ENCODE measurements around the gene CHD5.
A peak's percentile ranks its signal among the peaks of the same experiment; 100 is the strongest.
"Not testable (repeated sequence)": the region's sequence is repeated elsewhere in the genome, so short reads cannot be mapped to it uniquely, and the experiment has no call there.

Gene CHD5

DNA sequence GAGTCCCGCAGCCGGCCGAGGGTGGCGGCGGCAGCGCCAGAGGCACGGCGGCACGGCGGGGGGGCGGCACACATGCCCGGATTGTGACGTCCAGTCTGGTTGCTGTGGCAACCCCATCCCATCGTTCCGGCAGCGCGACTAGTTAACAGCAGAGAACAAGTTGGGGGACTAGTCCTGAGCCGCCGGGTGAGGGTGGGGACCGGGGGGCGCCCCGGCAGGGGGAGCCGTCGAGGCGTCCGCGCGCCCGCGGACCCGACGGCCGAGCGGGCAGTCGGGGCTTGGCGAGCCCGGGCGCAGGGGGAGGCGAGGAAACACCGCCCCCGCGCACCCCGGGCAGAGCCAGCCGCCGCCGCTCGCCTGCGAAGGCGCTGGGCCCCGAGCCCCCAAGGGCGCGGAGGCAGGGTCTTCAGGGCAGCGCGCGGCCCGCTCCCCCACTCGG lies at the start of gene CHD5:
CHD5 (minus strand) TSS at position 54 of the 439 bp plus-strand sequence. CDS start 298 bp downstream, outside the sequence.
- DNase-seq = no peak

- no peak for DNase-seq
These were observed 45.5 kb upstream of the CHD5 start for GRCh38 chr1:6225651-6226050.

DNA sequence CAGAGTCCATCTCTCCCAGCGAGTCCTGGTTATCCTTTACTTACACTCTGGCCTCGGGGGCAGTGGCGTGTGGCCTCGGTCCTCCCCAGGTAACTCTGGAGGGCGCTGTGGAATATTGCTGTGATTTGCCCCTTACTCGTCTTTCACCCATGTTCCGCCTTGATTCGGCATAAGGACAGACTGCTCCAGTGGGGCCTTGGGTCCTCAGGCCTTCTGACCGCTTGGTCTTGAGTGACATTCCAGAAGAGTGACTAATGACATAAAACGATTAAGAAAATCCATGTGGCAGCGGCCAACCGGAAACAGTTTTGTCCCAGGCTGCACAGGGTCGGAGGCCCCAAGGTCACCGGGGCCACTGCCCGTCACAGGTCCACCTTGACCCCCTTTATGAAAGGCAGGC lies 44.6 kb upstream of the CHD5 start:
- no peak for DNase-seq

DNA sequence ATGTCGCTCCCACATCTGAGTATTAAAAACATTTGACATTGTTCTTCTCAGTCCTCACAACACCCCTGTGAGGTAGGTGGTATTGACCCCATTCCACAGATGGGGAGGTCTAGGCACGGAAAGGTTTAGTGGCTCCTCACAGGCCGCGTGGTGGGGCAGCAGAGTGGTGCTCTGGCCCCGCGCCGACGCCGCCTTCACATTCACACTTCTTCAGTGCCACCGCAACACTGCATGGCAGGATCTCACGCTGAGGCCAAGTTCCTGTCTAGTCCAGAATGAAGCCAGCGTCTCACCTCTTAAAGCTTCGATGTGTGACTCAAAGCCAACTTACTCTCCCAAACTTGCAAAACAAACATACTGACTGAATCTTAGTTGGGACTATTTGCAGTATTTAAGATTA lies 43.5 kb upstream of the CHD5 start:
- no peak for DNase-seq

DNA sequence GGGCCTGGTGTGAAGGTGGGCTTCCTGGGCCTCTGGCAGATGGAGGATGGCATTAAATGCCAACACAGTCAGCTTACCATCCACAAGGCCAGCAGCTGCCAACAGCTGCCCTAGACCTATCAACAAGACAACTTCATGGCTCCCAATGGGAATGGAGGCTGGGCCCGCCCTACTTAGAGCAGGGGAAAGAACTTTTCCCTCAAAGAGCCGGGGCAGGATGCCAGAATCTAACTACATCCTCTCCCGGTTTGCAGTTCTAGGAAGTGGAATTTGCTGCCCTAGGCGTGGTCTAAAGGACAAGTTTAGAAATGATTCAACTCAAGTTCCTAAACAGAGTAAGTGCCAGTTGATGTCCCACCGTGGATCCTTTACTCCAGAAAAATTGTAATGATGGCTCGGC lies 42.5 kb upstream of the CHD5 start:
- no peak for DNase-seq

- no peak for DNase-seq
These were observed 41.2 kb upstream of the CHD5 start for GRCh38 chr1:6221210-6221784.

DNA sequence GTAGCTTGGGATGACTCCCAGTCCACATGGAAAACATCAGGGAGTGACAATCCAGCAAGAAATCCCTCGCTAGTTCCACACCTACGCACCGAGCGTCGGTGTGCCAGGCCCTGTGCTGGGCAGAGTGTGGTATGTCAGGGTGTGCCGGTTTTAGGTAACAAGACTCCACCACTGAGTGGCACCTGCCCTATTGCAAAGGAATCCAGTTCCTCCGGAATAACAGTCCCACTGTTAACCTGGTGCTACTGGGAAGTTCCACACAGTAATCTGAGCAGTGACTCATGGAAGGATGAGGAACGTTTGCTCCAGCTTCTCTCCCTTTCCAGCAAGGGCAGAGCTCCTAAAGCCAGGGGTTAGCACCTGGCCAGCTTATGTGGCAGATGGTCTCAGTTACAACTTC lies 40.1 kb upstream of the CHD5 start:
- DNase-seq = no peak

- not testable (repeated sequence) for DNase-seq
These were observed 39.5 kb upstream of the CHD5 start for GRCh38 chr1:6219641-6220040.

- no peak for DNase-seq
These were observed 38.4 kb upstream of the CHD5 start for GRCh38 chr1:6218375-6219164.

DNA sequence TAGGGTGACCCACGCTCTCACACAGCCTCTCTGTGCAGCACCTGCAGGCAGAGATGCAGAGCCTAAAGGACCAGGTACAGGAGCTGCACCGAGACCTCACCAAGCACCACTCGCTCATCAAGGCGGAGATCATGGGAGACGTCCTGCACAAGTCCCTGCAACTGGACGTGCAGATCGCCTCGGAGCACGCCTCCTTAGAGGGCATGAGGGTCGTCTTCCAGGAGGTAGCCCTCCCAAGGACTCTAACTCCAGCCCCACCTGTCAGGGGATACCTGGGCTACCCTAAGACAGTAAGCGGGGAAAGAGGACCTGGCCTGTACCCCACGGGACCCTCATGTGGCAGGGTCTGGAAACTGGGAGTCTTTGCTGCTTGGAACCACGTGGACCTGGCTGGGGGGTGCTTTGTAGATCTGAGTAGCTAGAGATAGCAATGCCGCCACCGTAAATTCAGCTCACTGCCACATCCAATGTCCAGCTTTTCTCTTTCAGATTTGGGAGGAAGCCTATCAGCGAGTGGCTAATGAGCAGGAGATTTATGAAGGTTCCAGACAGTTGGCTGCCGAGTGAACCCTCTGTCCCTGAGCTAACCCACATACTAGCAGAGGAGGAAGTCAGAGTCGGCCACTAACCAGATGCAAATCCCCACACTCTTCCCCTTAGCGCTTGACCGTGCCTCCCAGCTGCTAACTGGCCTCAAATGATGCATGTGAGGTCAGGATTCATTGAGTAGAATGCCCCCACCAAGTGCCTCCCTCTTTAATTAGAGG lies 32.3 kb upstream of the CHD5 start:
- no peak for DNase-seq

GRCh38 chr1:6211731-6212130 lies 31.6 kb upstream of the CHD5 start:
- DNase-seq = no peak

GRCh38 chr1:6210591-6211355 lies 30.7 kb upstream of the CHD5 start:
- DNase-seq = no peak

- no peak for DNase-seq
These were observed 29.8 kb upstream of the CHD5 start for GRCh38 chr1:6209661-6210580.

DNA sequence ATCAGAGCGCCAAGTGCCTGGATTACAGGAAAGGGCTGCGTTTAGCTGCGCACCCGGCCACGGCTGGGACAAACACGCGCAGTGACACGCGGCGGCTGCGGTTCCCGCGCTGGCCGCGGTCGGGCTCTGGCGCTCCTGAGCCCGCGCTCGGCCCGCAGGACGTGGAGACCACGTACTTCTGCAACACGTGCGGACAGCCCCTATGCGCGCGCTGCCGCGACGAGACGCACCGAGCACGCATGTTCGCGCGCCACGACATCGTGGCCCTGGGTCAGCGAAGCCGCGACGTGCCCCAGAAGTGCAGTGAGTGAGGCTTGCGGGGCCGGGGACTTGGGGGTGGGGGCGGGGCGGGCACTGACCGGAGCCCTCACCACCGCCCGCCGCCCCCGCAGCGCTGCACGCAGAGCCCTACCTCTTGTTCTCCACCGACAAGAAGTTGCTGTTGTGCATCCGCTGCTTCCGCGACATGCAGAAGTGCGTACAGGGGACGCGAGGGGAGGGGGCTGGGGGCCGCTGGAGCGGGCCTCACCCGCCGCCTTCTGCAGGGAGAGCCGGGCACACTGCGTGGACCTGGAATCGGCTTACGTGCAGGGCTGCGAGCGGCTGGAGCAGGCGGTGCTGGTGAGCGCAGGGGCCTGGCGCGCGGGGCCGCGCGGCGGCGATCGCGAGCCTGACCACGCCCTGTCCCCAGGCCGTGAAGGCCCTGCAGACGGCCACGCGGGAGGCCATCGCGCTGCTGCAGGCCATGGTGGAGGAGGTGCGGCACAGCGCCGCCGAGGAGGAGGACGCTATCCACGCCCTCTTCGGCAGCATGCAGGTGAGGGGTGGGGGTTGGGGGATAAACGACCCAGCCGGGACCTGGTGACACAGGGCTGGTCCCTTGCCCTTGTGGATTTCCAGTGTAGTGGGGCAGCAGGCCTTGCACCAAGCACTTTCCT lies 28.9 kb upstream of the CHD5 start:
- DNase-seq = peak; percentile 82

- DNase-seq = no peak
These were observed 27.8 kb upstream of the CHD5 start for GRCh38 chr1:6207921-6208320.

- DNase-seq = no peak
These were observed 27.2 kb upstream of the CHD5 start for GRCh38 chr1:6207075-6207885.

DNA sequence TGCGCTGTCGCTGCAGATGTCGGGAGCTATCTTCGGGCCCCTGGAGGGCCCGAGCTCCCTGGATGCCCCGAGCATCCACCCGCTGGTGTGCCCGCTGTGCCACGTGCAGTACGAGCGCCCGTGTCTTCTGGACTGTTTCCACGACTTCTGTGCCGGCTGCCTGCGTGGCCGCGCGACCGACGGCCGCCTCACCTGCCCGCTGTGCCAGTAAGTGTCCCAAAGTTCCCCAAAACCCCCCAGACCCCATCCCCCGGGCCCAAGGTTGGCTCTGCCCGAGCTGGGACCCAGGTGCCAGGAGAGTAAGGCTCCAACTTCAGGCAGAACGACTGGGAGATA lies 26.4 kb upstream of the CHD5 start:
- DNase-seq = no peak

GRCh38 chr1:6205849-6206519 lies 25.9 kb upstream of the CHD5 start, which contains the start of gene RNF207:
RNF207 (plus strand) TSS chr1:6206119; CDS start chr1:6206536, 417 bp downstream.
- DNase-seq = peak; percentile 80

DNA sequence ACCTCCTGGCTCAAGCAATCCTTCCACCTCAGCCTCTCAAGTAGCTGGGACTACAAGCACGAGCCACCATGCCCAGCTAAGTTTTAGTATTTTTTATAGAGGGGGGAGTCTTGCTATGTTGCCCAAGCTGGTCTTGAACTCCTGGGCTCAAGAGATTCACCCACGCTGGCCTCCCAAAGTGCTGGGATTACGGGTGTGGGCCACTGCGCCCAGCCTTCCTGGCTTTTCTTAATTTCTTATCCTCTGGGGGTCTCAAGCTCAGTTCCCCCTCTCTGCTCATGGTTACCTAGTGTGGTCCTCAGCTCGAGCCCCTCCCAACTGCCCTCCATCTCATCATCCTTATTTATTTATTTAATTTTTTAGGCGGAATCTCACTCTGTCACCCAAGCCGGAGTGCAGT lies 22.1 kb upstream of the CHD5 start:
- DNase-seq = no peak
